DOHH2 (cell line): ENCODE results near the gene DNAJC27.

ENCODE experiments used
- EZH2phosphoT487 ChIP-seq: fragments of 200-600 bp; sonication (generic); IDR thresholded peaks from 2 replicates; pipeline ENCODE4 v1.6.1; 2017; ENCODE audit warnings: borderline replicate concordance, mild to moderate bottlenecking, antibody characterized with exemption, low read length, moderate library complexity, mixed read lengths
- TF ChIP-seq, protein P1 (sequence below): fragments of 200-600 bp; sonication (generic); IDR thresholded peaks from one replicate; pipeline ENCODE4 v1.5.1; 2014; ENCODE audit warnings: antibody characterized with exemption, mild to moderate bottlenecking, low read depth, low read length; ENCODE audit not compliant: poor library complexity, severe bottlenecking

DNA sequence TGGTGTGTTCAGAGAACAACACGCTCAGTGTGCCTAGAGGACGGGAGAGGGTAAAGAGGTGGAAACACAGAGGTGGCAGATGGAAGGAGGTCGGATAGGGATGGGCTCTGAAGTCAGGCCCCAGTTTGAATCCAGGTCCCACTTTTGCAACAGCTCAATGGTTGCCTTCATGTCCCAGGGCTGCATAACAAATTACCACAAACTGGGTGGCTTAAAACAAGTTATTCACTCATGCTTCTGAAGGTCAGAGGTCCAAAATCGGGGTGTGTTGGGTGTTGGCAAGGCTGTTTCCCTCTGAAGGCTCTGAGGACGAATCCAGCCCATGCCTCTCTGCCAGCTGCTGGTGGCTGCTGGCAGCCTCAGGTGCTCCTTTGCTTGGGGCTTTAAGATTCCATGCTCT, 39.0 kb downstream of the DNAJC27 start:
- TF ChIP-seq, protein P1, sequence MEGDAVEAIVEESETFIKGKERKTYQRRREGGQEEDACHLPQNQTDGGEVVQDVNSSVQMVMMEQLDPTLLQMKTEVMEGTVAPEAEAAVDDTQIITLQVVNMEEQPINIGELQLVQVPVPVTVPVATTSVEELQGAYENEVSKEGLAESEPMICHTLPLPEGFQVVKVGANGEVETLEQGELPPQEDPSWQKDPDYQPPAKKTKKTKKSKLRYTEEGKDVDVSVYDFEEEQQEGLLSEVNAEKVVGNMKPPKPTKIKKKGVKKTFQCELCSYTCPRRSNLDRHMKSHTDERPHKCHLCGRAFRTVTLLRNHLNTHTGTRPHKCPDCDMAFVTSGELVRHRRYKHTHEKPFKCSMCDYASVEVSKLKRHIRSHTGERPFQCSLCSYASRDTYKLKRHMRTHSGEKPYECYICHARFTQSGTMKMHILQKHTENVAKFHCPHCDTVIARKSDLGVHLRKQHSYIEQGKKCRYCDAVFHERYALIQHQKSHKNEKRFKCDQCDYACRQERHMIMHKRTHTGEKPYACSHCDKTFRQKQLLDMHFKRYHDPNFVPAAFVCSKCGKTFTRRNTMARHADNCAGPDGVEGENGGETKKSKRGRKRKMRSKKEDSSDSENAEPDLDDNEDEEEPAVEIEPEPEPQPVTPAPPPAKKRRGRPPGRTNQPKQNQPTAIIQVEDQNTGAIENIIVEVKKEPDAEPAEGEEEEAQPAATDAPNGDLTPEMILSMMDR, result no peak
- no peak for TF ChIP-seq EZH2phosphoT487
